Measurements from ENCODE around the gene MANSC1. TPM values are rescaled to one million over a fixed set of nuclear protein-coding genes. Genes with fewer than 3 reads are reported as not detected.

Gene MANSC1
- polyA plus RNA-seq, 1 donor from 2014 or later, result 1.3 TPM

DNA sequence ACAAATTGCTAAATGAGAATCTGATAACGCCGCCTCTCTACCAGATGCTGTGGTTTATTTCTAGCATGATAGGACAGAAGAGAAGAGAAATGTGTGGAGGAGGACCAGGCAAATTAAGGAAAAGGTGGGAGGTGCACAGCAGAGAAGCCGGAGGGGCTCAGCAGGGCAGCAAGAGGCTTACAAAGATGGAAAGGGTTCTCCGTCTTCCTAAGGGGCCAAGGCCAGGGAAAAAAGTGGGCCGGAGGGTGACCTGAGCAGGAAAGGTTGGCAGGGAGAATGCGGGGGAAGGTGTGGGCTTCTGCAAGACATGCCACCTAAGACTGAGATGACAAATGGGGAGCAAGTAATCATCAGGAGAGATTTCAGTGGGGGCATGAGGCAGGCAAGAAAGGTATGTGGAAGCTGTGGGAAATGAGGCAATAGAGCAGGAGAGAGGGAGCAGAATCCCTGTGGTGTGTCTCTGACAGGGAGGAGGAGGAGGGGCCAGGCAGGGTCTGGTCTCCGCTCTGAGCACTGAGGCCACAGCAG lies 18.7 kb downstream of the MANSC1 start:
- H3K79me2 ChIP-seq (replicated peaks; ENCODE audit: insufficient read depth, low read length), result no peaks in the 10 kb centered on the region
- H3F3A ChIP-seq (ENCODE audit: insufficient read depth, low read length, poor library complexity, severe bottlenecking), result no peaks in the 10 kb centered on the region
- H3K9me3 ChIP-seq (ENCODE audit: low read length), result no peaks in the 10 kb centered on the region
- H2AFZ ChIP-seq (ENCODE audit: low read depth, low read length), result no peak overlapping the region
- no peaks in the 10 kb centered on the region for H3K36me3 ChIP-seq (ENCODE audit: insufficient read depth, low read length)
- no peak overlapping the region for H3K4me2 ChIP-seq (ENCODE audit: low read length)
- H3K27me3 ChIP-seq (ENCODE audit: insufficient read depth, low read depth, low read length), result no peaks in the 10 kb centered on the region
- H3K27ac ChIP-seq (ENCODE audit: low read length), result no peak overlapping the region
- H3K4me3 ChIP-seq (ENCODE audit: low read length), result no peak overlapping the region
- H4K20me1 ChIP-seq (ENCODE audit: insufficient read depth), result no peaks in the 10 kb centered on the region
- H3K9ac ChIP-seq (ENCODE audit: low read length), result no peak overlapping the region
- TF ChIP-seq EP300 (conservative IDR thresholded peaks at IDR 0.05; ENCODE audit: poor library complexity, severe bottlenecking) (no peak), MXI1 (conservative IDR thresholded peaks at IDR 0.05; ENCODE audit: poor library complexity, severe bottlenecking) (no peak), EZH2 (IDR thresholded peaks at IDR 0.05; ENCODE audit: borderline replicate concordance, insufficient read depth, low read length, poor library complexity, severe bottlenecking) (no peak), POLR2AphosphoS5 (IDR thresholded peaks at IDR 0.05) (no peak), TAF1 (IDR thresholded peaks at IDR 0.05; ENCODE audit: low read depth) (no peak), RAD21 (conservative IDR thresholded peaks at IDR 0.05) (no peak), SMC3 (conservative IDR thresholded peaks at IDR 0.05; ENCODE audit: poor library complexity) (no peak)
- TF ChIP-seq, protein P1, sequence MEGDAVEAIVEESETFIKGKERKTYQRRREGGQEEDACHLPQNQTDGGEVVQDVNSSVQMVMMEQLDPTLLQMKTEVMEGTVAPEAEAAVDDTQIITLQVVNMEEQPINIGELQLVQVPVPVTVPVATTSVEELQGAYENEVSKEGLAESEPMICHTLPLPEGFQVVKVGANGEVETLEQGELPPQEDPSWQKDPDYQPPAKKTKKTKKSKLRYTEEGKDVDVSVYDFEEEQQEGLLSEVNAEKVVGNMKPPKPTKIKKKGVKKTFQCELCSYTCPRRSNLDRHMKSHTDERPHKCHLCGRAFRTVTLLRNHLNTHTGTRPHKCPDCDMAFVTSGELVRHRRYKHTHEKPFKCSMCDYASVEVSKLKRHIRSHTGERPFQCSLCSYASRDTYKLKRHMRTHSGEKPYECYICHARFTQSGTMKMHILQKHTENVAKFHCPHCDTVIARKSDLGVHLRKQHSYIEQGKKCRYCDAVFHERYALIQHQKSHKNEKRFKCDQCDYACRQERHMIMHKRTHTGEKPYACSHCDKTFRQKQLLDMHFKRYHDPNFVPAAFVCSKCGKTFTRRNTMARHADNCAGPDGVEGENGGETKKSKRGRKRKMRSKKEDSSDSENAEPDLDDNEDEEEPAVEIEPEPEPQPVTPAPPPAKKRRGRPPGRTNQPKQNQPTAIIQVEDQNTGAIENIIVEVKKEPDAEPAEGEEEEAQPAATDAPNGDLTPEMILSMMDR (IDR thresholded peaks at IDR 0.05; ENCODE audit: poor library complexity, severe bottlenecking), result no peak
- TF ChIP-seq, protein P2, sequence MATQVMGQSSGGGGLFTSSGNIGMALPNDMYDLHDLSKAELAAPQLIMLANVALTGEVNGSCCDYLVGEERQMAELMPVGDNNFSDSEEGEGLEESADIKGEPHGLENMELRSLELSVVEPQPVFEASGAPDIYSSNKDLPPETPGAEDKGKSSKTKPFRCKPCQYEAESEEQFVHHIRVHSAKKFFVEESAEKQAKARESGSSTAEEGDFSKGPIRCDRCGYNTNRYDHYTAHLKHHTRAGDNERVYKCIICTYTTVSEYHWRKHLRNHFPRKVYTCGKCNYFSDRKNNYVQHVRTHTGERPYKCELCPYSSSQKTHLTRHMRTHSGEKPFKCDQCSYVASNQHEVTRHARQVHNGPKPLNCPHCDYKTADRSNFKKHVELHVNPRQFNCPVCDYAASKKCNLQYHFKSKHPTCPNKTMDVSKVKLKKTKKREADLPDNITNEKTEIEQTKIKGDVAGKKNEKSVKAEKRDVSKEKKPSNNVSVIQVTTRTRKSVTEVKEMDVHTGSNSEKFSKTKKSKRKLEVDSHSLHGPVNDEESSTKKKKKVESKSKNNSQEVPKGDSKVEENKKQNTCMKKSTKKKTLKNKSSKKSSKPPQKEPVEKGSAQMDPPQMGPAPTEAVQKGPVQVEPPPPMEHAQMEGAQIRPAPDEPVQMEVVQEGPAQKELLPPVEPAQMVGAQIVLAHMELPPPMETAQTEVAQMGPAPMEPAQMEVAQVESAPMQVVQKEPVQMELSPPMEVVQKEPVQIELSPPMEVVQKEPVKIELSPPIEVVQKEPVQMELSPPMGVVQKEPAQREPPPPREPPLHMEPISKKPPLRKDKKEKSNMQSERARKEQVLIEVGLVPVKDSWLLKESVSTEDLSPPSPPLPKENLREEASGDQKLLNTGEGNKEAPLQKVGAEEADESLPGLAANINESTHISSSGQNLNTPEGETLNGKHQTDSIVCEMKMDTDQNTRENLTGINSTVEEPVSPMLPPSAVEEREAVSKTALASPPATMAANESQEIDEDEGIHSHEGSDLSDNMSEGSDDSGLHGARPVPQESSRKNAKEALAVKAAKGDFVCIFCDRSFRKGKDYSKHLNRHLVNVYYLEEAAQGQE (IDR thresholded peaks at IDR 0.05; ENCODE audit: borderline replicate concordance), result no peak
- no peaks in the 10 kb centered on the region for H3K9me2 ChIP-seq (ENCODE audit: insufficient read depth, low read length)

DNA sequence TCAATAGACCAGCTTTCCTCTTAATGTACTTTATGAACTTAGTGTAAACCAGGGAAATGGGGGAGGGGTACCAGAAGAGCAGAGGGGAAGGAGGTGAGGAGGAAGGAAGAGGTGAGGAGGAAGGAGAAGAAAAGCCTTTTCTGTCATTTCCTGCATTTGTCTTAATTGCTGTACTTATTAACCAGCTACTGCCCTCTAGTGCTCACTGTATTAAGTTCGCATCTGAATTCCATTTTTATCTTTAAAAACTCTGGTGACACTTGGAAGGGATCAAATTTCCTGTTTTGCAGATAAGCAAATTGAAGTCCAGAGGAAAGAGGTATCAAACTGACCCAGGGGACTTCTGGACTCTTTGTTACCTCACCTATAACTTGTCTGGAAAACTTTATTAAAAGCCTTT lies 22.2 kb downstream of the MANSC1 start:
- H3K27ac ChIP-seq (ENCODE audit: low read length), result no peak overlapping the region
- no peaks in the 10 kb centered on the region for H4K20me1 ChIP-seq (ENCODE audit: insufficient read depth)
- H3K4me3 ChIP-seq (ENCODE audit: low read length), result no peak overlapping the region
- no peaks in the 10 kb centered on the region for H3F3A ChIP-seq (ENCODE audit: insufficient read depth, low read length, poor library complexity, severe bottlenecking)
- H3K36me3 ChIP-seq (ENCODE audit: insufficient read depth, low read length), result no peaks in the 10 kb centered on the region
- H3K27me3 ChIP-seq (ENCODE audit: insufficient read depth, low read depth, low read length), result no peaks in the 10 kb centered on the region
- H3K4me2 ChIP-seq (ENCODE audit: low read length), result no peak overlapping the region
- TF ChIP-seq, protein P1 (IDR thresholded peaks at IDR 0.05; ENCODE audit: poor library complexity, severe bottlenecking), result peak; percentile 77
- TF ChIP-seq EP300 (conservative IDR thresholded peaks at IDR 0.05; ENCODE audit: poor library complexity, severe bottlenecking) (no peak), RAD21 (conservative IDR thresholded peaks at IDR 0.05) (peak; percentile 77), MXI1 (conservative IDR thresholded peaks at IDR 0.05; ENCODE audit: poor library complexity, severe bottlenecking) (no peak), SMC3 (conservative IDR thresholded peaks at IDR 0.05; ENCODE audit: poor library complexity) (peak; percentile 76)
- H3K9ac ChIP-seq (ENCODE audit: low read length), result no peak overlapping the region
- H3K9me3 ChIP-seq (ENCODE audit: low read length), result no peaks in the 10 kb centered on the region
- H3K9me2 ChIP-seq (ENCODE audit: insufficient read depth, low read length), result no peaks in the 10 kb centered on the region
- H3K79me2 ChIP-seq (replicated peaks; ENCODE audit: insufficient read depth, low read length), result no peaks in the 10 kb centered on the region
- no peak overlapping the region for H2AFZ ChIP-seq (ENCODE audit: low read depth, low read length)
